ENCODE measurements around the gene SNAP29. TPM values are rescaled to one million over a fixed set of nuclear protein-coding genes. Genes with fewer than 3 reads are reported as not detected.

Gene SNAP29
- 15.6 and 17.9 TPM in 2 replicates for total RNA-seq (2021)
- long read RNA-seq, full-length matches to known transcripts = 58 of 69 reads
- long read RNA-seq, partial matches to known transcripts = 2 of 69 reads
- long read RNA-seq, other reads (novel, unspliced or antisense) = 9 of 69 reads

GRCh38 chr22:20858615-20859416 lies at the start of gene SNAP29, which contains the start of gene PI4KA:
Gene SNAP29 (plus strand): TSS chr22:20859007. CDS start chr22:20859111, 104 bp downstream.
Gene PI4KA (minus strand): TSS chr22:20858811. CDS start chr22:20858725, 86 bp downstream.
- no peak within 1 kb of the TSS for H3K56ac ChIP-seq (ENCODE audit: insufficient read length, low read depth, low read length)
- peak; percentile 98 for DNase-seq
- H3K23ac ChIP-seq (ENCODE audit: insufficient read length, low read depth, low read length) = no peak within 1 kb of the TSS
- peaks cover 8% of the 10 kb centered on the region for H3K4me1 ChIP-seq (ENCODE audit: insufficient read depth, low read length)
- H2BK20ac ChIP-seq (ENCODE audit: low read depth, low read length, poor library complexity, severe bottlenecking) = no peak within 1 kb of the TSS
- no peaks in the 10 kb centered on the region for H3K9me3 ChIP-seq (ENCODE audit: control insufficient read depth, low read depth, low read length)
- no peak within 1 kb of the TSS for H2AK5ac ChIP-seq (ENCODE audit: insufficient read length, low read length)
- H4K20me1 ChIP-seq (ENCODE audit: control insufficient read depth, insufficient read depth, insufficient read length) = peaks cover 2% of the 10 kb centered on the region
- peaks cover 22% of the 10 kb centered on the region in 2 experiments for H3K4me1 Mint-ChIP-seq
- H3K27ac ChIP-seq (ENCODE audit: insufficient read length, low read depth, low read length) = no peak within 1 kb of the TSS
- no peaks in the 10 kb centered on the region; a peak in 1 of 7 replicates for H3K36me3 Mint-ChIP-seq (ENCODE audit: insufficient read depth in 1 of 3, low read depth in 3 of 3)
- no peaks in the 10 kb centered on the region for H3K27me3 Mint-ChIP-seq (ENCODE audit: low read depth)
- peak within 1 kb of the TSS; percentile 97 for H3K4me2 ChIP-seq (ENCODE audit: insufficient read depth, insufficient read length, low read length)
- H3K9ac ChIP-seq (ENCODE audit: extremely low read depth, insufficient read length, low read length) = peak within 1 kb of the TSS; percentile 65
- H2BK15ac ChIP-seq (ENCODE audit: low read depth, low read length) = no peak within 1 kb of the TSS
- H3K27ac Mint-ChIP-seq = peak within 1 kb of the TSS; percentile 21 to 95 (median 88)
- no peak within 1 kb of the TSS for H4K91ac ChIP-seq (ENCODE audit: insufficient read length, low read depth, low read length)
- H3K4ac ChIP-seq (ENCODE audit: low read depth, low read length) = no peak within 1 kb of the TSS
- peak within 1 kb of the TSS; percentile 88 to 91 for H3K4me3 Mint-ChIP-seq
- H4K5ac ChIP-seq (ENCODE audit: insufficient read length, low read depth, low read length) = no peak within 1 kb of the TSS
- peaks cover 11% of the 10 kb centered on the region for H3K23me2 ChIP-seq (ENCODE audit: insufficient read length, low read depth, low read length, poor library complexity, severe bottlenecking)
- H2BK5ac ChIP-seq (ENCODE audit: insufficient read length, low read length) = no peak within 1 kb of the TSS
- no CpG with 5 or more reads among the region's 100 CpGs for whole genome bisulfite sequencing (ENCODE audit: extremely low coverage, insufficient read length, low lambda C conversion rate)
- H3K79me1 ChIP-seq (ENCODE audit: insufficient read depth, low read depth, low read length, poor library complexity, severe bottlenecking) = peaks cover 5% of the 10 kb centered on the region
- no peak within 1 kb of the TSS for H4K8ac ChIP-seq (replicated peaks; ENCODE audit: insufficient read length, low read depth, low read length)
- H3K14ac ChIP-seq (ENCODE audit: insufficient read depth, low read length) = peak within 1 kb of the TSS; percentile 50; the same call in 1 of the 2 replicates
- H3K79me2 ChIP-seq (ENCODE audit: insufficient read depth, low read length) = peaks cover 5% of the 10 kb centered on the region; the same call in 1 of the 2 replicates
- no peaks in the 10 kb centered on the region for H3K27me3 ChIP-seq (ENCODE audit: insufficient read depth, low read length)
- H3K9me3 Mint-ChIP-seq = no peaks in the 10 kb centered on the region
- H2AFZ ChIP-seq (ENCODE audit: low read length) = no peak within 1 kb of the TSS
- TF ChIP-seq CTCF (conservative IDR thresholded peaks at IDR 0.05) = no peak
- H2BK12ac ChIP-seq (ENCODE audit: insufficient read length, low read depth, low read length) = no peak within 1 kb of the TSS
- H3T11ph ChIP-seq (ENCODE audit: low read length) = no peak within 1 kb of the TSS
- no peak within 1 kb of the TSS for H2BK120ac ChIP-seq (ENCODE audit: low read depth, low read length, poor library complexity, severe bottlenecking)
- peak within 1 kb of the TSS; percentile 18 for H3K18ac ChIP-seq (ENCODE audit: insufficient read length, low read depth, low read length)

All from H9 (cell line).